IPS DF 6.9 (cell line): ENCODE measurements around the gene RPL26.

ENCODE experiments used
- DNase-seq: peaks from one replicate; pipeline ENCODE4 v3.0.0-alpha.2; 2013; ENCODE audit warnings: low read depth, low spot score
- H3K27ac ChIP-seq: one replicate; pipeline ENCODE4 v1.5.1; 2013; ENCODE audit warnings: low read length, control low read depth
- H3K27me3 ChIP-seq: 2 replicates; pipeline ENCODE4 v1.6.1; 2013; ENCODE audit warnings: mild to moderate bottlenecking, low read length; ENCODE audit not compliant: control insufficient read depth, insufficient read depth
- H3K36me3 ChIP-seq: 2 replicates; pipeline ENCODE4 v1.6.1; 2013; ENCODE audit warnings: low read length; ENCODE audit not compliant: control insufficient read depth, insufficient read depth
- H3K4me1 ChIP-seq: 2 replicates; pipeline ENCODE4 v1.6.1; 2013; ENCODE audit warnings: low read length; ENCODE audit not compliant: control insufficient read depth, insufficient read depth
- H3K4me3 ChIP-seq: 2 replicates; pipeline ENCODE4 v1.5.1; 2013; ENCODE audit warnings: mild to moderate bottlenecking, low read length
- H3K9me3 ChIP-seq: 2 replicates; pipeline ENCODE4 v1.6.1; 2013; ENCODE audit warnings: low read length, inconsistent platforms; ENCODE audit not compliant: control insufficient read depth, insufficient read depth
- WGBS: extraction: QIAGEN DNeasy Blood & Tissue Kit; methylation state at CpG from one replicate; pipeline ENCODE4 v1.1.7; 2013; ENCODE audit warnings: mixed read lengths, missing lambda C conversion rate; ENCODE audit not compliant: insufficient read length, insufficient coverage; 5-methylcytosine and 5-hydroxymethylcytosine counted together

RPL26 gene

DNA sequence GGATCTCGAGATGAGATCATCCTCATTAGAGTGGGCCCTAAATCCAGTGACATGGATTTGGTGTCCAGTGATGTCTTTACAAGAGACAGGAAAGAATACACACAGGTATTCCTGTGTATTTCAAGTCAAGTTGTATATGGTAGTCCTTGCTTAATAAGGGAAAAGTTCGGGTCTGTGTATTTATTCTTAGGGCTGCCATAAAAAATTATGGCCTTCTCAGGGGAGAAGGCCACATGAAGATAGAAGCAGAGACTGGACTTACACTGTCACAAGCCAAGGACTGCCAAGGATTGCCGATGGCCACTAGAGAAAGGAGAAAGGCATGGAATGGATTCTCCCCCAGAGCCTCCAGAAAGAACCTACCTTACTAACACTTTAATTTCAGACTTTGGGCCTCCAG, 14.8 kb downstream of the RPL26 start:
- Histone ChIP-seq H3K4me3 (no peak overlapping the region), H3K9me3 (no peaks in the 10 kb centered on the region), H3K36me3 (peaks cover 11% of the 10 kb centered on the region; the same call in 1 of the 2 replicates), H3K27ac (no peak overlapping the region), H3K4me1 (no peaks in the 10 kb centered on the region), H3K27me3 (no peaks in the 10 kb centered on the region)
- no peak for DNase-seq
- no CpG with 5 or more reads among the region's 3 CpGs for WGBS

GRCh38 chr17:8366231-8366630, 16.8 kb downstream of the RPL26 start:
- Histone ChIP-seq H3K4me1 (no peaks in the 10 kb centered on the region), H3K9me3 (no peaks in the 10 kb centered on the region), H3K27me3 (no peaks in the 10 kb centered on the region), H3K36me3 (peaks cover 11% of the 10 kb centered on the region; the same call in 1 of the 2 replicates), H3K27ac (no peak overlapping the region), H3K4me3 (no peak overlapping the region)
- DNase-seq: no peak
- WGBS: no CpG with 5 or more reads among the region's 2 CpGs

- Histone ChIP-seq H3K4me3 (no peak overlapping the region), H3K9me3 (no peaks in the 10 kb centered on the region), H3K36me3 (peaks cover 11% of the 10 kb centered on the region; the same call in 1 of the 2 replicates), H3K27me3 (no peaks in the 10 kb centered on the region), H3K27ac (no peak overlapping the region), H3K4me1 (no peaks in the 10 kb centered on the region)
- no CpG with 5 or more reads among the region's 1 CpG for WGBS
- no peak for DNase-seq
These were observed 17.9 kb downstream of the RPL26 start for GRCh38 chr17:8365143-8365542.

GRCh38 chr17:8362651-8363332, 20.2 kb downstream of the RPL26 start:
- WGBS: no CpG with 5 or more reads among the region's 4 CpGs
- Histone ChIP-seq H3K9me3 (no peaks in the 10 kb centered on the region), H3K4me3 (no peak overlapping the region), H3K4me1 (peaks cover 2% of the 10 kb centered on the region; the same call in 1 of the 2 replicates), H3K27me3 (no peaks in the 10 kb centered on the region), H3K36me3 (0 out of 2 replicates have a peak, but pooled peaks cover 2% of the 10 kb centered on the region), H3K27ac (no peak overlapping the region)
- no peak for DNase-seq

DNA sequence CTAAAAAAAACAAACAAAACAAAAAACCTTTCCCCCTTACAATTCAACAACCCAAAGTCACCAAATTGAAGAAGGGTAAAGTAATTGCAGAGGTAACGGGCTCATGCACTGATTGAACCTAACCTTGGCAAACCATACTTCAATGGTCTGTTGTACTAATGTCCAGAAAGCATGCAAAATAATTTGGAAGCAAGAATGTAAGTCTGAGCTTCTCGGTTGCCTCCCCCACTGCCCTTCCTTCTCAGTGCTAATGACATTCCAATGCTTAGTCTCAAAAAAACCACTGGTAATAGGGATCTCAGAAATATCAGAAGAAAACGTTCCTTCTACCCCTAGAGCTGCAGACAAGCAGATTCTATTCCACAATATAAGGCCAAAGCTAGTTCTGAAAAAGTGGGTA, 22.2 kb downstream of the RPL26 start:
- H3K4me3 ChIP-seq: no peak overlapping the region
- no peaks in the 10 kb centered on the region for H3K9me3 ChIP-seq
- DNase-seq: no peak
- WGBS: no CpG with 5 or more reads among the region's 3 CpGs
- 0 out of 2 replicates have a peak, but pooled peaks cover 2% of the 10 kb centered on the region for H3K36me3 ChIP-seq
- H3K4me1 ChIP-seq: peaks cover 2% of the 10 kb centered on the region; the same call in 1 of the 2 replicates
- H3K27ac ChIP-seq: no peak overlapping the region
- no peaks in the 10 kb centered on the region for H3K27me3 ChIP-seq

GRCh38 chr17:8360260-8360659, 22.7 kb downstream of the RPL26 start:
- Histone ChIP-seq H3K27me3 (no peaks in the 10 kb centered on the region), H3K4me3 (no peak overlapping the region), H3K36me3 (0 out of 2 replicates have a peak, but pooled peaks cover 2% of the 10 kb centered on the region), H3K9me3 (no peaks in the 10 kb centered on the region), H3K4me1 (peaks cover 2% of the 10 kb centered on the region; the same call in 1 of the 2 replicates), H3K27ac (no peak overlapping the region)
- DNase-seq: no peak
- no CpG with 5 or more reads among the region's 3 CpGs for WGBS

GRCh38 chr17:8359769-8360168, 23.2 kb downstream of the RPL26 start:
- H3K9me3 ChIP-seq: no peaks in the 10 kb centered on the region
- H3K4me1 ChIP-seq: peaks cover 2% of the 10 kb centered on the region; the same call in 1 of the 2 replicates
- no peaks in the 10 kb centered on the region for H3K27me3 ChIP-seq
- WGBS: no CpG with 5 or more reads among the region's 5 CpGs
- H3K4me3 ChIP-seq: no peak overlapping the region
- no peaks in the 10 kb centered on the region for H3K36me3 ChIP-seq
- H3K27ac ChIP-seq: no peak overlapping the region
- no peak for DNase-seq

DNA sequence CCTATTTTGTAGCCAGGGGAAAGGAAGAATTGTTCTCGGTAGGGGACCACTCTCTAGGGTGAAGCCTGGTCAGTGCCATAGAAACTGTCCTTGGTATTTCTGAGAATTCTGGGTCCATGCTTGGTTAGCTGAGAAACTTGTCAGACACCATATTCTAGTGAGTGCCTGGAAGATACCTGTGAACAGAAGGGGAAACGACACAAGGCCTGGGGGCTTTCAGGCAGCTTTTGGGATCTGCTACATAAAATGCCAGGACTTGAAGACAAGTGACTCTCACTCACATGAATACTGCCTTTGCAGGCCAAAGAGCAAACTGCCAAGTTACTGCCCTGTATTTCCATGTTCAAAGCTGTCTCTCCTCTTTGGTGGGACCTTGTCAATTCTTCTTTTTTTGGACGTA, 25.1 kb downstream of the RPL26 start:
- Histone ChIP-seq H3K36me3 (no peaks in the 10 kb centered on the region), H3K4me1 (peaks cover 2% of the 10 kb centered on the region; the same call in 1 of the 2 replicates), H3K27ac (no peak overlapping the region), H3K27me3 (no peaks in the 10 kb centered on the region), H3K9me3 (no peaks in the 10 kb centered on the region), H3K4me3 (no peak overlapping the region)
- no CpG with 5 or more reads among the region's 3 CpGs for WGBS
- DNase-seq: no peak

DNA sequence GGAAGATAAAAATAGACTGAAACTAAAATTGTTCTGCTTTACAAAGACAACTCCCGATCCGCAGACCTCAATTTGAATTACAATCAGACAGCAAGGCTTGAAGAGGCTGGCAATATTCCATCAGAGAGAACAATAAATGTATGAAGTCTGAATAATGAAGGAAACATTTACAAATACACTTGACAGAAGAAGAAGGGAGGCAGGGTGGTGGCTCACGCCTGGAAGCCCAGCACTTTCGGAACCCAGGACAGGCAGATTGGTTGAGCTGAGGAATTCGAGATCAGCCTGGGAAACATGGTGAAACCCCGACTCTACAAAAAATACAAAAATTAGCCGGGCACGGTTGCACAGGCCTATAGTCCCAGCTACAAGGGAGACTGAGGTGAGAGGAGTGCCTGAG, 28.8 kb downstream of the RPL26 start:
- Histone ChIP-seq H3K4me1 (no peaks in the 10 kb centered on the region), H3K4me3 (no peak overlapping the region), H3K9me3 (no peaks in the 10 kb centered on the region), H3K27me3 (no peaks in the 10 kb centered on the region), H3K27ac (no peak overlapping the region), H3K36me3 (no peaks in the 10 kb centered on the region)
- DNase-seq: no peak
- WGBS: no CpG with 5 or more reads among the region's 8 CpGs

DNA sequence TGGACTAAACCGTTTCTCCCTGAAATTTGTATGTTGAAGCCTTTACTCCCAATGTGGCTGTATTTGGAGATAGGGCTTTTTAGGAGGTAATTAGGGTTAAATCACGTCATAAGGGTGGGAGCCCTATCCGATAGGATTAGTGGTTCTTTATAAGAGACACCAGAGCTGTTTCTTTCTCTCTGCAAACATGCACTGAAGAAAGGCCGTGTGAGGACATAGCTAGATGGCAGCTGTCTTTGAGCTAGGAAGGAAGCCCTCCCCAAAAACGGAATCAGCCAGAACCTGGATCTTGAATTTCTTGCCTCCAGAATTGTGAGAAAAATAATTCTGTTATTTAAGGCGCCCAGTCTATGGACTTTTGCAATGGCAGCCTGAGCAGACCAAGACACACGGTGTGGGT, 29.3 kb downstream of the RPL26 start:
- H3K9me3 ChIP-seq: no peaks in the 10 kb centered on the region
- H3K4me1 ChIP-seq: no peaks in the 10 kb centered on the region
- no CpG with 5 or more reads among the region's 7 CpGs for WGBS
- no peaks in the 10 kb centered on the region for H3K36me3 ChIP-seq
- H3K27ac ChIP-seq: no peak overlapping the region
- DNase-seq: no peak
- H3K4me3 ChIP-seq: no peak overlapping the region
- no peaks in the 10 kb centered on the region for H3K27me3 ChIP-seq

DNA sequence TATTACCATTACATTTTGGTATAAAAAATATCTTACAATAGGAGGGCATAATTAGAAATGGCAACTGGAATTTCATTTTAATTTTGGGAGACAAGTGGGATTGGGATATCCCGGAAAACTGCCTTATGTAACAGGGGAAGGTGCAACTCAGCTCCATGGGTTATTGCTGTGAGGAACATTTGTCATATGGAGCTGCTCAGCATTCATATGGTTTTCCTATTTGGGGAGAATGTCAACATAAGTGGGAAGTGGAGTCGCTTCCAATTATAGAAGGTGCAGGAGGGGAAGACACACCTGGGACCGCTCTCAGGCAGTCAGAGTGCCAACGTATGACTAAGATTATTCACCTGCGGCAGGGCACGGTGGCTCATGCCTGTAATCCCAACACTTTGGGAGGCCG, 32.7 kb downstream of the RPL26 start:
- Histone ChIP-seq H3K4me1 (no peaks in the 10 kb centered on the region), H3K27me3 (no peaks in the 10 kb centered on the region), H3K27ac (no peak overlapping the region), H3K9me3 (no peaks in the 10 kb centered on the region), H3K4me3 (no peak overlapping the region), H3K36me3 (no peaks in the 10 kb centered on the region)
- no CpG with 5 or more reads among the region's 7 CpGs for WGBS
- no peak for DNase-seq
